H1 (cell line): ENCODE measurements around the gene SLC19A1.

Source experiments
- BCL11A ChIP-seq, 2 experiments: IDR thresholded peaks; one replicate each; pipeline ENCODE4 v1.6.1; 2011; ENCODE audit warnings: low read depth in 2 of 2, low read length in 2 of 2, mild to moderate bottlenecking in 2 of 2
- EGR1 ChIP-seq: IDR thresholded peaks from 2 replicates; pipeline ENCODE4 v1.6.1; 2011; ENCODE audit warnings: low read depth, low read length, borderline replicate concordance
- EZH2 ChIP-seq: fragments of 200-600 bp; sonication (generic); IDR thresholded peaks from 2 replicates; pipeline ENCODE4 v1.7.1; 2012; ENCODE audit warnings: low read depth, mild to moderate bottlenecking, moderate library complexity, low read length, inconsistent platforms; ENCODE audit not compliant: severe bottlenecking
- FOSL1 ChIP-seq: IDR thresholded peaks from 2 replicates; pipeline ENCODE4 v1.6.1; 2011; ENCODE audit warnings: mild to moderate bottlenecking, low read depth, low read length, moderate library complexity; ENCODE audit not compliant: insufficient read depth
- HDAC2 ChIP-seq, 2 experiments: fragments of 300-600 bp in 1 of 2; sonication (generic) in 1 of 2; IDR thresholded peaks; 2 replicates each; pipeline ENCODE4 v1.6.1; 2011 to 2012; ENCODE audit warnings: low read depth in 2 of 2, low read length in 2 of 2, mild to moderate bottlenecking in 2 of 2, moderate library complexity in 2 of 2, borderline replicate concordance in 1 of 2, inconsistent platforms in 1 of 2
- POLR2A ChIP-seq, 2 experiments: IDR thresholded peaks; 1 replicate in 1 of 2; 2 replicates in 1 of 2; pipeline ENCODE4 v1.6.1; 2011; ENCODE audit warnings: low read depth in 2 of 2, low read length in 2 of 2, mild to moderate bottlenecking in 2 of 2; ENCODE audit errors: control extremely low read depth in 1 of 2
- POLR2AphosphoS5 ChIP-seq: IDR thresholded peaks from 2 replicates; pipeline ENCODE4 v1.6.1; 2011; ENCODE audit warnings: low read depth, low read length
- YY1 ChIP-seq: IDR thresholded peaks from 2 replicates; pipeline ENCODE4 v1.6.1; 2011; ENCODE audit warnings: low read depth, mild to moderate bottlenecking, low read length
- TF ChIP-seq, protein P1 (sequence below): IDR thresholded peaks from 2 replicates; pipeline ENCODE4 v1.6.1; 2012; ENCODE audit warnings: low read length, inconsistent platforms
- TF ChIP-seq, protein P2 (sequence below), 3 experiments: IDR thresholded peaks; 1 replicate in 2 of 3; 2 replicates in 1 of 3; pipeline versions ENCODE4 v1.5.1 to v1.6.1; 2011; ENCODE audit warnings: low read length in 3 of 3, mild to moderate bottlenecking in 3 of 3, inconsistent platforms in 2 of 3, low read depth in 1 of 3, moderate library complexity in 1 of 3; ENCODE audit not compliant: insufficient read depth in 1 of 3; ENCODE audit errors: control extremely low read depth in 1 of 3

DNA sequence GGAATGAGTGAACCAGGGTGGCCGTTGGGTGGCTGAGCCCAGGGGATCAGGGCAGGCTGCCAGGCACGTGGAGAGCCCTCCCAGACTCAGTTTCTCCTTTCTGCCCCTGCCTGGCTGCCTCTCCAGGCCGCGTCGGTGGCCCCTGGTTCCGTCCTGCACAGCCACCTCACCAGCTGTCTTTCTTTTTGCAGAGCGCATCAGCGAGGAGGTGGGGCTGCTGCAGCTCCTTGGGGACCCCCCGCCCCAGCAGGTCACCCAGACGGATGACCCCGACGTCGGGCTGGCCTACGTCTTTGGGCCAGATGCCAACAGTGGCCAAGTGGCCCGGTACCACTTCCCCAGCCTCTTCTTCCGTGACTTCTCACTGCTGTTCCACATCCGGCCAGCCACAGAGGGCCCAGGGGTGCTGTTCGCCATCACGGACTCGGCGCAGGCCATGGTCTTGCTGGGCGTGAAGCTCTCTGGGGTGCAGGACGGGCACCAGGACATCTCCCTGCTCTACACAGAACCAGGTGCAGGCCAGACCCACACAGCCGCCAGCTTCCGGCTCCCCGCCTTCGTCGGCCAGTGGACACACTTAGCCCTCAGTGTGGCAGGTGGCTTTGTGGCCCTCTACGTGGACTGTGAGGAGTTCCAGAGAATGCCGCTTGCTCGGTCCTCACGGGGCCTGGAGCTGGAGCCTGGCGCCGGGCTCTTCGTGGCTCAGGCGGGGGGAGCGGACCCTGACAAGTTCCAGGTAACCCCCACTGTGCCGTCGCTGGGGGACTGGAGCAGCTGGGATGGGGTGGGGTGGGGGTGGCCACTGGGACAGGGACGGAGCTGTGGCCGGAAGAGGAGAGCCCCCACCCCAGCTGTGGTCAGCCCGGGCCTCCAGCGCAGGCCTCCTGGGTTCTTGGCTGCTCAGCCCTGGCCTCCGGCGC lies 73.9 kb downstream of the SLC19A1 start:
- TF ChIP-seq BCL11A (IDR thresholded peaks at IDR 0.05; ENCODE audit: low read depth in 2 of 2, low read length in 2 of 2) (no peak), POLR2A (IDR thresholded peaks at IDR 0.05; ENCODE audit: control extremely low read depth in 1 of 2, low read depth in 2 of 2, low read length in 2 of 2) (no peak), HDAC2 (IDR thresholded peaks at IDR 0.05; ENCODE audit: borderline replicate concordance in 1 of 2, low read depth in 2 of 2, low read length in 2 of 2) (no peak), POLR2AphosphoS5 (no peak), FOSL1 (no peak), EZH2 (no peak), EGR1 (no peak), YY1 (no peak)
- TF ChIP-seq, protein P1, sequence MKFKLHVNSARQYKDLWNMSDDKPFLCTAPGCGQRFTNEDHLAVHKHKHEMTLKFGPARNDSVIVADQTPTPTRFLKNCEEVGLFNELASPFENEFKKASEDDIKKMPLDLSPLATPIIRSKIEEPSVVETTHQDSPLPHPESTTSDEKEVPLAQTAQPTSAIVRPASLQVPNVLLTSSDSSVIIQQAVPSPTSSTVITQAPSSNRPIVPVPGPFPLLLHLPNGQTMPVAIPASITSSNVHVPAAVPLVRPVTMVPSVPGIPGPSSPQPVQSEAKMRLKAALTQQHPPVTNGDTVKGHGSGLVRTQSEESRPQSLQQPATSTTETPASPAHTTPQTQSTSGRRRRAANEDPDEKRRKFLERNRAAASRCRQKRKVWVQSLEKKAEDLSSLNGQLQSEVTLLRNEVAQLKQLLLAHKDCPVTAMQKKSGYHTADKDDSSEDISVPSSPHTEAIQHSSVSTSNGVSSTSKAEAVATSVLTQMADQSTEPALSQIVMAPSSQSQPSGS: no peak
- TF ChIP-seq, protein P2, sequence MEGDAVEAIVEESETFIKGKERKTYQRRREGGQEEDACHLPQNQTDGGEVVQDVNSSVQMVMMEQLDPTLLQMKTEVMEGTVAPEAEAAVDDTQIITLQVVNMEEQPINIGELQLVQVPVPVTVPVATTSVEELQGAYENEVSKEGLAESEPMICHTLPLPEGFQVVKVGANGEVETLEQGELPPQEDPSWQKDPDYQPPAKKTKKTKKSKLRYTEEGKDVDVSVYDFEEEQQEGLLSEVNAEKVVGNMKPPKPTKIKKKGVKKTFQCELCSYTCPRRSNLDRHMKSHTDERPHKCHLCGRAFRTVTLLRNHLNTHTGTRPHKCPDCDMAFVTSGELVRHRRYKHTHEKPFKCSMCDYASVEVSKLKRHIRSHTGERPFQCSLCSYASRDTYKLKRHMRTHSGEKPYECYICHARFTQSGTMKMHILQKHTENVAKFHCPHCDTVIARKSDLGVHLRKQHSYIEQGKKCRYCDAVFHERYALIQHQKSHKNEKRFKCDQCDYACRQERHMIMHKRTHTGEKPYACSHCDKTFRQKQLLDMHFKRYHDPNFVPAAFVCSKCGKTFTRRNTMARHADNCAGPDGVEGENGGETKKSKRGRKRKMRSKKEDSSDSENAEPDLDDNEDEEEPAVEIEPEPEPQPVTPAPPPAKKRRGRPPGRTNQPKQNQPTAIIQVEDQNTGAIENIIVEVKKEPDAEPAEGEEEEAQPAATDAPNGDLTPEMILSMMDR (IDR thresholded peaks at IDR 0.05; ENCODE audit: control extremely low read depth in 1 of 3, insufficient read depth in 1 of 3, low read depth in 1 of 3, low read length in 3 of 3): no peak
